ENCODE data around the gene GPR61. TPM values are rescaled to one million over a fixed set of nuclear protein-coding genes. Genes with fewer than 3 reads are reported as not detected.
A peak's percentile ranks its signal among the peaks of the same experiment; 100 is the strongest.

The GPR61 gene
- total and polyA plus RNA-seq, 2 of the 4 experiments (the other 2 are of a cell fraction), result not detected

- Histone ChIP-seq H3K4me2 (ENCODE audit: low read depth, low read length) (peak within 1 kb of the TSS; percentile 77), H2BK5ac (ENCODE audit: low read depth, low read length, poor library complexity, severe bottlenecking) (peak within 1 kb of the TSS; percentile 84), H4K20me1 (ENCODE audit: insufficient read depth, low read length) (peaks cover 6% of the 10 kb centered on the region; the same call in 1 of the 2 replicates), H3K9ac (ENCODE audit: low read depth, low read length) (peak within 1 kb of the TSS; percentile 75), H3K4me3 (ENCODE audit: insufficient read depth, low read depth, low read length) (peak within 1 kb of the TSS; percentile 91), H2AK9ac (replicated peaks; ENCODE audit: low read depth, low read length, poor library complexity) (peak within 1 kb of the TSS; percentile 35), H2BK15ac (ENCODE audit: low read depth, low read length) (no peak within 1 kb of the TSS; the same call in 2 of the 3 replicates), H3K27me3 (ENCODE audit: control insufficient read depth, insufficient read depth, low read length) (no peaks in the 10 kb centered on the region), H4K8ac (ENCODE audit: low read depth in 2 of 2, low read length in 2 of 2) (peak within 1 kb of the TSS; percentile 80 to 97), H3K27ac (ENCODE audit: insufficient read depth, low read length) (peak within 1 kb of the TSS; percentile 86), H4K91ac (ENCODE audit: insufficient read depth, low read depth, low read length) (peak within 1 kb of the TSS; percentile 86), H3K36me3 (ENCODE audit: control insufficient read depth, insufficient read depth, low read length) (peaks cover 19% of the 10 kb centered on the region), H3K56ac (ENCODE audit: extremely low read depth, insufficient read depth, low read length) (0 out of 2 replicates have a peak within 1 kb of the TSS, but pooled peaks have one; percentile 46), H3K79me1 (ENCODE audit: low read depth in 1 of 2, low read length in 2 of 2) (peaks cover 15 to 38% of the 10 kb centered on the region in 2 experiments), H2AFZ (replicated peaks; ENCODE audit: low read length, poor library complexity) (peak within 1 kb of the TSS; percentile 98), H3K18ac (ENCODE audit: low read depth, low read length) (no peak within 1 kb of the TSS), H3K4me1 (ENCODE audit: control insufficient read depth, insufficient read depth, low read length) (peaks cover 8% of the 10 kb centered on the region), H2AK5ac (ENCODE audit: low read depth, low read length) (0 out of 2 replicates have a peak within 1 kb of the TSS, but pooled peaks have one; percentile 29), H3K9me3 (ENCODE audit: control insufficient read depth, insufficient read depth, low read length) (no peaks in the 10 kb centered on the region), H2BK20ac (ENCODE audit: low read depth, low read length) (no peak within 1 kb of the TSS), H4K5ac (ENCODE audit: low read depth, low read length) (peak within 1 kb of the TSS; percentile 74), H2BK120ac (ENCODE audit: low read depth, low read length) (peak within 1 kb of the TSS; percentile 75), H3K23ac (ENCODE audit: low read depth, low read length) (peak within 1 kb of the TSS; percentile 84), H3K4ac (ENCODE audit: low read depth, low read length) (peak within 1 kb of the TSS; percentile 78), H3K9me1 (ENCODE audit: insufficient read depth, low read length) (peaks cover 8% of the 10 kb centered on the region), H3K14ac (replicated peaks; ENCODE audit: low read depth, low read length) (peak within 1 kb of the TSS; percentile 77)
- in situ Hi-C loops (cut with MboI; ENCODE audit: low sequenced_read_pairs), result no loop called here
- ATAC-seq (ENCODE audit: low read depth), result peak; percentile 95
- BruUV-seq (replicated peaks), result no TSS peak
- peak; percentile 78 for DNase-seq
- intact Hi-C loops (cut with micrococcal nuclease), result loop anchor here (1.0 kb wide), 1 partner anchor 38 kb away; no protein-coding TSS in a partner anchor
- POLR2A ChIA-PET (ENCODE audit: unreplicated experiment), result no interaction called here
- dilution Hi-C loops (cut with HindIII; ENCODE audit: low sequenced_read_pairs, unreplicated experiment), result no loop called here
- CTCF ChIA-PET, result interaction anchor here (0.7 to 8.5 kb wide), 7 partner anchors 9 to 126 kb away, joined by 3 to 75 read pairs (median 3); partner anchors contain the start of gene GNAI3
- WGBS, 2 experiments (ENCODE audit: extremely low coverage in 2 of 2, insufficient read length in 1 of 2), result 0% methylated on average over 7 of the region's 44 CpGs; no CpG with 5 or more reads in 1 of the 2 experiments
- peak; percentile 94 for TF ChIP-seq MXI1 (IDR thresholded peaks at IDR 0.05; ENCODE audit: borderline replicate concordance, low read depth, low read length)
- no peak for TF ChIP-seq NFE2L2 (IDR thresholded peaks at IDR 0.05; ENCODE audit: low read depth, low read length)
- peak; percentile 71 for TF ChIP-seq SMC3 (IDR thresholded peaks at IDR 0.05; ENCODE audit: low read depth, low read length)
- TF ChIP-seq MAFK (IDR thresholded peaks at IDR 0.05; ENCODE audit: low read depth, low read length), result no peak
- no peak for TF ChIP-seq RFX5 (IDR thresholded peaks at IDR 0.05; ENCODE audit: low read depth, low read length)
- no peak for TF ChIP-seq POLR2A (IDR thresholded peaks at IDR 0.05; ENCODE audit: low read depth, low read length)
- no peak for TF ChIP-seq CHD1 (IDR thresholded peaks at IDR 0.05; ENCODE audit: low read depth, low read length)
- no peak for TF ChIP-seq RCOR1 (IDR thresholded peaks at IDR 0.05; ENCODE audit: insufficient replicate concordance, low read length)
- no peak for TF ChIP-seq CEBPB (IDR thresholded peaks at IDR 0.05; ENCODE audit: low read depth, low read length)
- TF ChIP-seq BHLHE40 (IDR thresholded peaks at IDR 0.05; ENCODE audit: low read depth, low read length), result 0 out of 2 replicates have a peak, but pooled peaks have one; percentile 4
- TF ChIP-seq RAD21 (IDR thresholded peaks at IDR 0.05; ENCODE audit: low read length), result peak; percentile 71
- peak; percentile 98 for TF ChIP-seq CTCF (conservative IDR thresholded peaks at IDR 0.05; ENCODE audit: low read depth, low read length)
- peak; percentile 82 for TF ChIP-seq MAZ (IDR thresholded peaks at IDR 0.05; ENCODE audit: borderline replicate concordance, low read depth, low read length)
- TF ChIP-seq ELK1 (IDR thresholded peaks at IDR 0.05; ENCODE audit: borderline replicate concordance, low read depth, low read length), result no peak
- no peak for TF ChIP-seq FOS (IDR thresholded peaks at IDR 0.05; ENCODE audit: low read depth, low read length)
Measured at GRCh38 chr1:109493805-109494539, 45.7 kb upstream of the GPR61 start, which contains the start of gene CYB561D1. Gene CYB561D1, plus strand, starts transcription at chr1:109494094. Its CDS starts 46 bp downstream, at chr1:109494140.
